GM21447 (cell line): ENCODE data around the gene NOTCH4.
"Not testable (repeated sequence)": the region's sequence is repeated elsewhere in the genome, so short reads cannot be mapped to it uniquely, and the experiment has no call there.

Experiments
- ATAC-seq: cut with Tn5 transposase; IDR thresholded peaks from one replicate; pipeline ENCODE4 v1.9.1; 2021; ENCODE audit not compliant: unreplicated experiment

The NOTCH4 gene

DNA sequence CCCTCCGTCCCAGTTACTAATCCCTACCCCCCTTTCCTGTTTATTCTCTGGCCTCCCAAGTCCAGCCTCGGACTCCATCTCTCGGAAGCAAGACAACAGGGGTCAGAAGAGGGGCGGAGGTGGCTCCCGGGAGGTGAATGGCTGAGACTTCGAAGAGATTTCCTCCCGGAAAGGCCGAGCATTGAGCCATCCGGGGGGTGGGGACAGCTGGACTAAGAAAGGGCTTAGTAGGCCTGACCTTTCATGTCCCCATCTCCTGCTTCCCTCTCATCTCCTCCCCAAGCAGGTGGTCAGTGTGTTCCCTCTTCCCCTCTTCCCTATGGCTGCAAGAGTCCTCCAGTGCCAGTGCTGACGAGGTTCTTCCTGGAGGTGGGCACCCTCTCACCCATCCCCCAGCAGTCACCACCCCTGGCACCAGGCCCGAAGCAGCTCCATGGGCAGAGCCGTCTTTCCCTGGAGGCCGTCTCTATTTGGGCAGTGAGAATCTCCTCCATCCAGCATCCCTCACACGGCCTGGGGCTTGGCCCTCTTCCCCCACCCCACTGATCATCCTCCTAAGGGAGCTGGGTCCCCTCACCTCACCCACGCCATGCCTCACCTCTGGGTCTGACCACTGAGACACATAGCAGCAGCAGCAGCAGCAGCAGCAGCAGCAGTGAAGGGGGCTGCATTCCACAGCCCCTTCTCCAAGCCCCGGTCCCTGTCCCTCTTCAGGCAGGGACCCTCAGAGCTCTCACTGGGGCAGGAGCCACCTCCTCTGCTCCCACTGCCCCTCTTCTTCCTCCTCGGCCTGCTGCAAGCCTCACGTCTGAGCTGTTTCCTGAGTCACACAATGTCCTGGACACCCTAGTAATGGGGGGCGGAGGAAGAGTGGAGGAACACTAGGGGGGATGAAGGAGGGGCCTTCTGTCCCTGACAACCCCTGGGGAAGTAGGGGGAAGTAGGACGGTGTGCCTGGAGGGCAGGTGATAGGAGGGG is at the start of gene NOTCH4:
TSS of gene NOTCH4 (minus strand) at position 810 of the 978 bp plus-strand sequence. CDS start at position 671, 139 bp downstream.
- no peak for ATAC-seq

DNA sequence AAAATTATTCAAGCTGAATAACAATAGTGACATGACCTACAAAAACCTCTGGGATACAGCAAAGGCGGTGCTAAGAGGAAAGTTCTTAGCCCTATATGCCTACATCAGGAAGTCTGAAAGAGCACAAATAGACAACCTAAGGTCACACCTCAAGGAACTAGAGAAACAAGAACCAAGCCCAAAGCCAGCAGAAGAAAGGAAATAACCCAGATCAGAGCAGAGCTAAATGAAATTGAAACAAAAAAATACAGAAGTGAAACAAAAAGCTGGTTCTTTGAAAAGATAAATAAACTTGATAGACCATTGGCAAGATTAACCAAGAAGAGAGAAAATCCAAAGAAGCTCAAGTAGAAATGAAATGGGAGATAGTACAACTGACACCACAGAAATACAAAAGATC is 47.6 kb upstream of the NOTCH4 start:
- ATAC-seq, result no peak

DNA sequence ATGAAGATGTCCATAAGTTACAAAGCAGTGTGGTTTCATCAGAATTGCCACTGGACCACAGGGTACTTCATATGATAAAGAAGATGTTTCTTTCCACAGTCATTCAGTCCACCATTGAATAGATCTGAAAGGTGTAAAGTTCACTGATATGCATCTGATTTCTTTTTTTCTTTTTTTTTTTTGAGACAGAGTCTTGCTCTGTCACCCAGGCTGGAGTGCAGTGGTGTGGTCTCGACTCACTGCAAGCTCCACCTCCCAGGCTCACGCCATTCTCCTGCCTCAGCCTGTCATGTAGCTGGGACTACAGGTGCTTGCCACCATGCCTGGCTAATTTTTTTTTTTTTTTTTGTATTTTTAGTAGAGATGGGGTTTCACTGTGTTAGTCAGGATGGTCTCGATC is 44.6 kb upstream of the NOTCH4 start:
- not testable (repeated sequence) for ATAC-seq

DNA sequence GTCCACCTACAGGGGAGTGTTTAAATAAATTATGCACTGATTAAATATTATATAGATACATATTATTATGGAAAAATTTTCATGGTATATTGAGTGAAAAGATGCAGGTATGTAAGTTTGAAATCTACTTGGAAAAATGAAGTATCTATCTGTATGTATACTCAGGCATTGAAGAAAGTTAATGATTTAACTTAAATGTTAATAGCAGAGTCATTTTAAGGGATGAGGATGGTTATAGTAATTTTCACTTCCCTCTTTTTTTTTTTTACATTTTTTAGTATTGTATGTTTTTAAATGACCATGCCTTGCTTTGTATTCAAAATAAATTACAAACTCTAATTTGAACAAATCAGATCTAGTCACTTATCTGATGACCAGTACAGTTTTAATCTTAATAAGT is 43.2 kb upstream of the NOTCH4 start:
- no peak for ATAC-seq

DNA sequence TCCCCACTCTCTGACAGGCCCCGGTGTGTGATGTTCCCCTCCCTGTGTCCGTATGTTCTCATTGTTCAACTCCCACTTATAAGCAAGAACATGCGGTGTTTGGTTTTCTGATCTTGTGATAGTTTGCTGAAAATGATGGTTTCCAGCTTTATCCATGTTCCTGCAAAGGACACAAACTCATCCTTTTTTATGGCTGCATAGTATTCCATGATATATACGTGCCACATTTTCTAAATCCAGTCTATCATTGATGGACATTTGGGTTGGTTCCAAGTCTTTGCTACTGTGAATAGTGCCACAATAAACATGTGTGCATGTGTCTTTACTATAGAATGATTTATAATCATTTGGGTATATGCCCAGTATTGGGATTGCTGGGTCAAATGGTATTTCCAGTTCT is 33.4 kb upstream of the NOTCH4 start:
- ATAC-seq, result not testable (repeated sequence)

DNA sequence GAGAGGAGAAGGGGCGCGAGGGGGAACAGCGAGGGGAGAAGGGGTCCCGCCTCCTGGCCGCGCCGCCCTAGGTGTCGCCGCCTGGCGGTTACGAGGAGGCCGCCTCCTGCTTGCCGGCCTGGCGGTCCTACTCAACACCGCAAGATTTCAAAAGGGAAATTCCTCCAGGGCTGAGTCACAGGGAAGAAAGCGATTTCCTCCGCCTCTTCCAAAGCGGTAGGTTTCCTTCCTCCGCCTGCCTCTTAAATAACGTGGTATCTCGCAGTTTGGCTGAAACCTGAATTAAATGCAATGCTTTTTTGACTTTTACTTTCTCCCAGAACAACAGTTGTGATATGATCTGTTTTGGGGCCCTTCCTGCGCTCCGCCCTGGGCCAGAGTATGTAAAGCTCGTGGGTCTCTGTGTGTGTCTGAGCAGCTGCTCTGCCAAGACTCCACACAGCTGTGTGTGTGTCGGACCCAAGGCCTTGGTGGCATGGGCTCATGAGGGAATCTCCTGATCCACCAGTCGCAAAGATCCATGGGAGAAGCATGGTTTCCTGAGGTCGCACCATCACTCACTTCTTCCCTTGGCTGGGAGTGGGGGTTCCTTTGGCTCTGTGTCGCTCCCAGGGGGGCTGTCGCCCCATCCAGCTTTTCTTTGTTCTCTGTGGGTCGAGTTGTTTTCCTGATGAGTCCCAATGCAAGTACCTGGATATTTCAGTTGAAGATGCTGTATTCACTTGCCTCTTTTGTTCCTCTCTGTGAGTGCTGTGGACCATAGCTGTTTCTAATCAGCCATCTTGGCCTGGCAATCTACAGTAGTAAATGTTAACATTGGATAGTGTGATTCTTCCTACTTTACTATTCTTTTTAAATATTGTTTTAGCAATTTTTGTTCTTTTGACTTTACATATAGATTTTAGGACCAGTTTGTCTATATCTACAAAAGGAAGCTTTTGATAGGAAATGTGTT is 31.6 kb upstream of the NOTCH4 start:
- ATAC-seq, result peak; percentile 51

DNA sequence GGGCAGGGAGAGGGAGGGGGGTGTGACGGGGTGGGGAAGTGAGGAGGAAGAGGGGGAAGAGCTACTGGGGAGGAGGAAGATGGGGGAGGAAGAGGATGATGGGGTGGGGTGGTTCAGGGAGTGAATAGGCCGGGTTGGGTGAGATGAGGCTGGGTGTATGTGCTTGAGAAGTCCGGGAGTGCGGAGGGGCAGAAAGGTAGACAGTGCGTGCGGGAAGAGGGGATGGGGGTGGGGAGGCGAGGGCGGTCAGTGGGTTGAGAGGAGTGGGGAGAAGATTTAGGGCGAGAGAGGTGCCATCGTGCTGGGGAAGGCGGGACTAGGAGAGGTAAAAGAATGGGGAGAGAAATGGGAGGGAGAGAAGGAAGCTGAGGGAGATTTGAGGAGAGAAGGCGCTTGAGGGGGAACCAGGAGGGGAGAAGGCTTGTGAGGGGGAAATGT is 30.9 kb upstream of the NOTCH4 start:
- no peak for ATAC-seq

DNA sequence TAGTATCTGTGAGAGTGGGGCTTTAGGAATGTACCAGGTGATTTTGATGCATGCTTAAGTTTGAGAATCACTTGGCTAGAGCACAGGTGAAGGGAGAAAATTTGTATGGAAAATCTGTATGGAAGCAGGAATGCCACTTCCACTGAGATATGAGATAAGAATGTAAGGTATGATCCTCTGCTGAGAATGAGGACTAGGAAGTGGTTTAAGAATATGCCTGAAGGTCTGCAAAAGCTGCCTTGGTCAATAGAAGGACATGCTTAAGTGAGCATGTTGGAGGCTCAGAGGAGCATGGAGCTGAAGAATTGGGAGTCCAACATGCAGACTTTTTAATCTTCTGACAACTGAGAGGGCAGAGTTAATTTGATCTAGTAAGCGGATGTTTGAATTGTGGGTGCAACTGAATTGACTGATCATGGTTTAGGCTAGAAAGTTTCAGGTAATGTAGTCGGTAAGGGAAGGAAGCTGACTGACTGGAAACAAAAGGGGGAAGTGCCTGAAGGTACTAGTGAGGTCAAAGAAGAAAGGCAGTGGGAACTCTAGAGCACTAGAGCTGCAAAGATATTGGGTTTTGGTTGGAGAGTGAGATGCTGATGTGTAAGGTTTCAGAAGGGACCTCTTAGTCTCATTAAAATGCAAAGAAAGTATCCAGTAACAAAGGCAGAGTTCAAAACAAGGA is 28.6 kb upstream of the NOTCH4 start:
- no peak for ATAC-seq

DNA sequence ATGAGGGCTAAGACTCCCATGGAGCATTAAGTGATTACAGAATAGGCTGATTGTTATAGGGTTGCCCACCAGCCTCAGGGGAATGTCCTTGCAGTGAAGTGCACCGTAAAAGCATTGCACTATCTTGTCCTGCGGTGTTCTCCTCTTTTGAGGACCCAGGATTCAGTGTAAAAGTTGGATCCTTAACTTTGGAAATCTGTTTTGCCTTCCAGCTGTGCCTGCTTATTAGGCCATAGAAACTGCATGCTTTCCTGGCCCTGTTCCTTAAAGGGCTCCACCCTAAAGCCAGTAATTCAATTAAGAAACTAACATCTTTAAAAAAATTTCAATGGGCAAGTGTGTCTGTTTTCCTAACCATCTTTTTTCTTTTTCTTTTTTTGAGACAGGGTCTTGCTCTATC is 25.4 kb upstream of the NOTCH4 start:
- ATAC-seq, result no peak

DNA sequence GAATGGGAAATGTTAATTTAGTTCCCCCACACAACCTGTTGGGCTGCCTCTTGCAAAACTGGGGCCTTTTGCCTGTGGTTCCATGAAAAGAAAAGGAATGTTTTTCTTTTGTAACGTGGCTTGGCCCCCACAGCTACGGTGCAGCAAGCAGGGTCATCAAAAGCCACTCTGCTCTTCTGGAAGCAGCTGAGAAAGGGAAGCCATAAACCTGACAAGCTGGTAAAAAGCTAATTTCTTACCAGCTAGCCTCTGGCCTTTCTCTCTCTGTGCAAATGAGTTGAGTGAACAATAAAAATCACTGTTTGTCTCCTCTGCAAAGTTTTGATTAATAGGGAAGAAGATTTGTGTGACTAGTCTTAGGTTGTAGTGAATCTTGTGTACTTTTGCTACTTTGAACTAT is 23.5 kb upstream of the NOTCH4 start:
- ATAC-seq, result no peak

DNA sequence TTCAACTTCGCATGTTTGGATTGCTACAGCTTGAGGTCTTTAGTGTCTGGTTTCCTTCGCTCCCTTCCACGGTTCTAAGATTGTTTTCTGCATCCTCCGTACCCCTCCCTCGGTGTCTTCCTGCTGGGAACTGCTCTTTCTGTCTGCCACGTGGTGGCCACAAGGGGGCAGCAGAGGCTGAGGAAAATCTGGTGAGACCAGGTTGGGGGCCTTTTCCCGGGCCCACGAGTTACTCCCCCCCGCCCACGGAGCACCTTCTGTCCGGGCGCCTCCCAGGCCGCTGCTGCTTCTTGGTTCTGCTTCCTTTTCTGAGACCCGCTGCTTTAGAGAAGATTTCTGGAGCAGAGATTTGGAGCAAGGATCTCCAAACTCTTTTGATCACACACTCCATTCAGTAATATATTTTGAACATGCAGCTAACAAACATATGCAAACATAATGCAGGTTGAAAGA is 21.1 kb upstream of the NOTCH4 start:
- no peak for ATAC-seq

DNA sequence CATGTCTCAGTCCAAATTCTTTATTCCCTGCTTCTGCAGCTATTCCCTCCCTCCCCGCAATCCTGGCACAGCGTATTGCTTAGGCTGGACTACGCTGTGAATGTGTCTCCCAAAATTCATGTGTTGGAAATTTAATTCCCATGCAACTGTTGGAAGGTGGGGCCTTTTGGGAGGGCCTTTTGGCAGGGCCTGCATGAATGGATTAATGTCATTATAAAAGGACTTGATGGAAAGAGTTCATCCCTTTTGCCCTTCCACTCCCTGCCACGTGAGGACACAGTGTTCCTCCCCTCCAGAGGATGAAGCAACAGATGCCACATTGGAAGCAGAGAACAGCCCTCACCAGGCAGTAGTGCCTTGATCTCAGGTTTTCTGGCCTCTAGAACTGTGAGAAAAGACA is 20.4 kb upstream of the NOTCH4 start:
- ATAC-seq, result no peak

DNA sequence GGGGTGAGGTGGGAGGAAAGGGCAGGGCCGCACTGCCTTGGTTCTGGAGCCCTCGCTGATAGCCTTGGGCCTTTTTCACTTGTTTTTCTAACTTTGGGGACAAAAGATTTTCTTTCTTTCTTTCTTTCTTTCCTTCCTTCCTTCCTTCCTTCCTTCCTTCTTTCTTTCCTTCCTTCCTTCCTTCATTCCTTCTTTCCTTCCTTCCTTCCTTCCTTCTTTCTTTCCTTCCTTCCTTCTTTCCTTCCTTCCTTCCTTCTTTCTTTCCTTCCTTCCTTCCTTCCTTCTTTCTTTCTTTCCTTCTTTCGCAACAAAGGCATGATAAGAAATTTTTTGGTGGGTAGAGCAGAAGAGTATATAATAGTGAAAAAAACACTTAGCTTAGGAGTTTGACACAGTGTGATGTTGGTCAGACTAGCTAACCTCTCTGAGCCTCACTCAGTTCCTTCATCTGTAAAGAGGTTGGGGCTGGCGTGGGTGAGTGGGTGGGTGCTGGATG is 18.5 kb upstream of the NOTCH4 start:
- ATAC-seq, result not testable (repeated sequence)

DNA sequence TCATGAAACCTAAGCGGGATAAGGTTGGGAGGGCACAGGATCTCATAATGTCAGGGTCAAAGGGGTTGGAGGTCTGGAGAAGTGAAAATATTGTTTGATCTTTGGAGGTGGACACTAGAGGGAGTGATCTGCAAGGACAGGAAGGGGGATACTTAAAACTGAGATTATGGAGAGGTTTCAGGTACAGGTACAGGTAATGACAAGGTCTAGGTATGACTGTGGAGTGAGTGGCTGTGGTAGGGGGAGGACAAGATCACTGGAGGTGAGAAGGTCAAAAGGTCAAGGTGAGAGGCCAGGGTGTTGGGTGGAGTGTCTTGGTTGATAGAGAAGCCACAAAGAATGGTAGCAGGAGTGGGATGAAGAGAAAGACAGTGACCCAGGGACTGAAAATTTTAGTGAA is 16.8 kb upstream of the NOTCH4 start:
- no peak for ATAC-seq

DNA sequence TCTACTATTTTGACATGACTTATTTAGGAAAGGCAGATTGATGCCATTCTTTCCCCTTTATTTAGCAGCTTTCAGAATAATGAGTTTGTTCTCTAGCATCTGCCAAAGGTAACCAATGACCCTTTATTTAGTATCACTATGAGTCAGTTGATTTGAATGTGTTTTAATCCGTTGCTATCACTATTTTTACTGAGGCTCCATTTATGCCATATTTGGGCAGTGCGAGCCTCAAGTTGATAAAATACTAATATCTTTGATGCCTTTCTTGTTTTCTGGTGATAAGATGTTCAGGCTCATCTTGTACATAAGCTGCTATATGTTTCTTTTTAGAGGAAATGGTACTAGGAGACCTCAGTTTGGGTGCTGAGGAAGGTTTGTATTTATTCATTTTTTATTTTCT is 15.6 kb upstream of the NOTCH4 start:
- no peak for ATAC-seq

DNA sequence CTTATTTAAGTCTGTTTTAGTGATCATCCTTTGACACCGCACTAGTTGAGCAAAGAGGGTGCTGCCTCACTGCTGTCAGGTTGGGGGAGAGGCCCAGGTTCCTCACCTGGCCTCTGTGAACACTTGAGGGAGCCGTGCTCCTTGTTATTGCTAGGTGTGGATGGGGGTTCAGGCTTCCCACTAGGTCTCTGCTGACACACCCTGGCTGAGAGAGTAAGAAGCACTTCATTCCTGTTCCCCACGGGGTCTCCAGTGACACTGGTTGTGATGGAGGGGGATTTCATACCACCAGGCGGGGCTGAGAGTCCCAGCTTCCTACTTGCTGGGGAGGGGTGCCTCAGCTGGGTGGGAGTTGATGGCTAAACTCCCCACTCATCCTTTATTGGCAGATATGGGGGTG is 11.1 kb upstream of the NOTCH4 start:
- no peak for ATAC-seq

DNA sequence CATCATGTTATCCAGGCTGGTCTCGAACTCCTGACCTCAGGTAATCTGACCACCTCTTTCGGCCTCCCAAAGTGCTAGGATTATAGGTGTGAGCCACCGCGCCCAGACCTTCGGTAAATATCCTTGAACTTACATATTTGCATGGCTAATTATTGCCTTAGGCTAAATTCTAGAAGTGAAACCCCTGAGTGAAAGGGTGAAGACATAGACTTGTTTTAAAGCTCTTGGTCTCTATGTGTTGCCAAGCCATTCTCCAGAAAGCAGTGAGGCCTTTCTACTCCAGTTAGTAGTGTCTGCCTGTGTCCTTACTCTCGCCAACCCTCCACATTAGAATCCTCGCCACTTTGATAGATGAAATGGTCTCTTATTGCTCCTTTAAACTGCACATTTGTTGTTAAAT is 2.6 kb upstream of the NOTCH4 start:
- no peak for ATAC-seq

DNA sequence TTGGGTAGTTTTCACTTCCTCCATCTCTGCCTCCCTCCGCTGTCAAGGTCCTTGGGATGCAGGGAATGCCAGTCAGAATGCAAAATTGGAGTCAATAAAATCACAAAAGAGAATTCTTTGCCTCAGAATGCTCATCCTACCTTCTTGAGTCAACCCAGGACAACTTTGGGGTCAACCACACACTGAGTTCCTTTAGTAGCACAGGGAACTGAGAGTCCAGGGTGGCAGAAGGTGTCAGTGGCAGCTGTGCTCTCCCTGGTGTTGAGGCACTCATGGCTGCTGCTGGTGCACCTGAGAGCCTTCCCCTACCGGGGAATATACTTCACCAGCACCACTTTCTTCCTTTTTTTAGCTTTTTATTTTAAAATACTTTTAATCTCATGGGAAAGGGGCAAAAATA is 829 bp upstream of the NOTCH4 start:
- peak; percentile 57 for ATAC-seq

DNA sequence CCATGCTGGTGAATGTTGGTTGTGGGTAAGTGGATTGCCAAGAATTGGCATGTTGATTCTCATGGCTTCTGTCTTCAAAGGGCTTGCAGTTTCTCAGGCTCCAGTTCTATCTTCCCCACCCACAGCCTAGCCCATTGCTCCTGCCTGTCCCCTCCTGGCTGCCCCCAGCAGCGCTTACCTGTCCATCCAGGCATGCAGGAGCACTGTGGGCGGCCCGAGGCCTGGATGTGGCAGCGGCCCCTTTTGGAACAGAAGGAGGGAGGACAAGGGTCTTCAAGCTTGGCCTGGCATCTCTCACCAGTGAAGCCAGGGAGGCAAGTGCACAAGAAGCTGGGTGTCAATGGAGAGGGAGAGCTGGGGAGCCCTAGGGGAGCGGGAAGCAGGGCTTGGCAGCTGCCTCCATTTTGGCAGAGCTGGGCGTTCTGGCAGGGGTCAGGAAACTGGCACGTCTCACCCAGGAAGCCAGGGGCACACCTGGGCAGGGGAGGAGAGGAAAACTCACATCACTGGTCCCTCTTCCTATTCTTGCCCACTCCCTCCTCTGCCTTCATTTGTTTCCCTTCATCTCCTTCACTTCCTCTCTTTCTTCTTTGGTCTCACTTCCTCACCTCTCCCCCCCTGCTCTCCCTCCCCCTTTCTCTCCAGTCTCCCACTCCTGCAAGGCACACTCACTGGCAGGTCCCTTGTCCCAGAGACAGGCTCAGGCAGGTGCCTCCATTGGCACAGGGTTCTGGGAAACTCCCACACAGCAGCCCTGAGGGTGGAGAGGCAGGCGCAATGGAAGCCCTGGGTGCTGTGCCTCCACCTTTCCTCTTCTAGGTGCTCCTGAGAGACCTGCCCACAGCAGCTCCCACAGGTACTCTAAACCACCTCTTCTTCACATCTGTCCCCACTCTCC is 1.3 kb downstream of the NOTCH4 start:
- ATAC-seq, result no peak

DNA sequence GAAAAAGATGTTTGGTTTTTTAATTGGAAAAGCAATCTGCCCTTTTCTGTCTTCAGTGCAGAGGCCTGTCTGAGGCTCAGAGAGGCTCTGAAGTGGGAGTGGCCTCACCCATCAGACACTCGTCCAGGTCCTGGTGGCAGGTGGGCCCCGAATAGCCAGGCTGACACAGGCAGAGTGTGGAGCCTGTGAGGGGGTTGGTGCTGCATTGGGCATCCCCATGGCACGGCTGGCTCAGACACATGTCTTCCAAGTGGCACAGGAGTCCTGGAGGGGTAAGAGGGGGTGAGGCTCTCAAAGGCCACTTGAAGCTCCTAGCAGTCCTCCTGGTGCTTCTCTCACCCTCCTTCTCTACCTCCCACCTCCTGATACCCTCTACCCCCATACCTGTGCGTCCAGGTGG is 3.8 kb downstream of the NOTCH4 start:
- ATAC-seq, result no peak
